GM18858 (cell line): ENCODE results near the gene POLR3A.
"Not testable (repeated sequence)": the region's sequence is repeated elsewhere in the genome, so short reads cannot be mapped to it uniquely, and the experiment has no call there.

Source experiments
- ATAC-seq: cut with Tn5 transposase; IDR thresholded peaks from one replicate; pipeline ENCODE4 v1.9.1; 2021; ENCODE audit not compliant: unreplicated experiment

POLR3A gene

GRCh38 chr10:78023741-78024140 is 5.6 kb downstream of the POLR3A start:
- no peak for ATAC-seq

GRCh38 chr10:78021201-78021600 is 8.1 kb downstream of the POLR3A start:
- no peak for ATAC-seq

GRCh38 chr10:78019264-78019663 is 10.1 kb downstream of the POLR3A start:
- no peak for ATAC-seq

DNA sequence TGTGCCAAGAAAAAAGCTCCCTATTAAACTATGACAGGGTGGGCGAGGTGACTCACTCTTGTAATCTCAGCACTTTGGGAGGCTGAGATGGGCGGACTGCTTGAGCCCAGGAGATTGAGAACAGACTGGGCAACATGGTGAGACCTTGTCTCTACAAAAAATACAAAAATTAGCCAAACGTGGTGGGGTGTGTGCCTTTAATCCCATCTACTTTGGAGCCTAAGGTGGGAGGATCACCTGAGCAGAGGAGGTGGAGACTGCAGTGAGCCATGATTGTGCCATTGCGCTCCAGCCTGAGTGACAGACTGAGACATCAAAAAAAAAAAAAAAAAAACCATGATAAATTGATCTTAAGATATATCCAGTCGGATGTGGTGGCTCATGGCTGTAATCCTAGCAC is 11.5 kb downstream of the POLR3A start:
- ATAC-seq, result no peak

DNA sequence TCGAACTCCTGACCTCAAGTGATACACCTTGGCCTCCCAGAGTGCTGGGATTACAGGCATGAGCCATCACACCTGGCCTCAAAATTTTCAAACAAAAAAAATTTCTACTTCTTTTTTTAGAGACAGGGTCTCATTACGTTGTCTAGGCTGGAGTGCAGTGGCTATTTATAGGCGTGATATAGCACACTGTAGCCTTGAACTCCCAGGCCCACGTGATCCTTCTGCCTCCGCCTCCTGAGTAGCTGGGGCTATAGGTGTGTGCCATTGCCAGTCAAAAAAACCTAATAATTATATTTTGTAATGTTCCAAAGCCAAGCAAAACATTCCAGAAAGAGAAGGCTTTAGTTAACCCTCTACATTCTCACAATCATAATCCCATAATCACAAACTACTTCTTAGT is 13.8 kb downstream of the POLR3A start:
- no peak for ATAC-seq

- no peak for ATAC-seq
Observed at GRCh38 chr10:78013564-78013963, 15.8 kb downstream of the POLR3A start.

GRCh38 chr10:78011065-78011464 is 18.2 kb downstream of the POLR3A start:
- no peak for ATAC-seq

DNA sequence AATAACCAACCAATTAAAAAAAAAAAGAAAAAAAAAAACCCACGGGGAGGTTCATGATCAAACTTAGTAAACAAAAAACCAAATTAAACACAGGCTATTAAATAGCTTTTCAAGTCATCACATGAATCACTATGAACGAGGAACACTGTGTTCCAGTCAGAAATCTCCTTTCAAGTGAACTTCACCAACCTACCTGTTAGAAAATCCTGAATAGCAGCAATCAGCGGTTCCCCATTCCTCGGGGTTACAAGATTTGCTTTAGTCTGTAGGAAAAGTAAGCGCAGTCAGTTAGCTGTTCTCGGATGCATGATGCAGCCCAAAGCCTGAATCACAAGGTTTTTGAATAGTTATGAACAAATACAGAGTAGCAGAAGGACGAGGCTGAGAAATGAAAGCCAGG is 19.0 kb downstream of the POLR3A start:
- no peak for ATAC-seq

DNA sequence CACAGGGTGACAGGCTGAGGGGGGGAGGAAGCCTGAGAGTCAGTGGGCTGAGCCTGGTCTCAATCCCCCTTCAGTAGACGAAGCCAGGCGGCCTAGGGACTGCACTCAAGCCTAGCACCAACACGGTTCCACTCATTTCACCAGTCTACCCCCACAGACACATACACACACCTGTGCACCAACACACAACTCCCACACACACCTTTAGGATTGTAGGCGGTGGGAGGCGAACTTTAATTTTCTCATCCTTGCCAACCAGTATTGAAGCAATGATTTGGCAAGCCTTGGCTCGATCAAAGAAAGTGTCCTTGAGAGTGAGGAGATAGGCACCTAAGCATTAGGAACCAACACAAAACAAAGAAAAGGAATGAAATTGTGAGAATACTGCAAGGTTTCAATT is 19.7 kb downstream of the POLR3A start:
- no peak for ATAC-seq

DNA sequence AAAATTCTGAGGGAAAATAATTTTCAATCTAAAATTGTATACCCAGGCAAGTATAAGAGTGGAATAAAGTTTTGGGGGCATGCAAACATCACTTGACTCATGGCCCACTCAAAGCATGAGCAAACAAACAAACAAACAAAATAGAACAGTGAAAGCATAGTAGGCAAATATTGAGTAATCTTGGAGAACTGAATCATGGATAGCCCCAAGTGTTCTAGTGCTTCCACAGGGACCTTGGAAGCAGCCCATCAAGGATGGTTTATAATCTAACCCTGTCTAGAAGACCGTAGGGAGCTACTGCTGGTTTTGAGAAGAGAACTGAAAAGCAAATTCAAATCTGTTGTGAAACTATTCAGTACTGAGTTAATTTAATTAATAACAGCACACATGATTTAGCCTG is 22.1 kb downstream of the POLR3A start:
- no peak for ATAC-seq

DNA sequence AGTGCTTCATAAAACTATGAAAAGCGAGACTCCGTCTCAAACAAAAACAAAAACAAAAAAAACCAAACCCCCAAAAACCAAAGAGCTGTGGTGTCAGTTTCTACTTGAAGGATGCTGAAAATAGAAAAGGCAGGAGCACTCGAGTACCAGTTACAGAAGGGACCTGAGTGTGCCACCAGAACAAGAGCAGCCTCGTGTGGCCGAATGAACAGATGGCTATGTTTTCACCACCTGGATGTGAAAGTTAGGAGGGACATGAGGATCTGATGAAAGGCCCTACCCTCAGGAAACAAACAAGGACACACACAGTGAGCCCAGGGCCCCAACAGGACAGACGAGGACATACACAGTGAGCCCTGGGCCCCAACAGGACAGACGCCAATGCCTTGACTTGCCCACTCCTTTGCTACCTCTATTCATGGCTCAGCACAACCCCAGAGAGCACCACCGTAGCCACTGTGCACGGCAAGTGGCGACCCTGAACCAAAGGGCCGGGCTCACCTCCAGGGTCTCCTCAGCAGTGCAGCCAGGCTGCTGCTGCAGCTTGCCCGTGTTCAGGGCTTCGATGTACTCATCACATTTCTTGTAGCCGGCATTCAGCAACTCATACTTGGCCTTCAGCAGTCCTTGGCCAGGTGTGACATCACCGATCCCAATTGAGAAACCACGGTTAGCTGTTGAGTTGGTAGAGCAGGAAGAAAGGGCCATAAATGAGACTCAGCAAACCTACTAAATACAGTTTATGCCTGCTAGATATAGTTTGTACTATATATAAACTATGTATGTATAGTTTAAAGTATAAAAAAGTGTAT is 24.9 kb downstream of the POLR3A start:
- no peak for ATAC-seq

GRCh38 chr10:78002541-78003288 is 26.6 kb downstream of the POLR3A start:
- ATAC-seq, result no peak

DNA sequence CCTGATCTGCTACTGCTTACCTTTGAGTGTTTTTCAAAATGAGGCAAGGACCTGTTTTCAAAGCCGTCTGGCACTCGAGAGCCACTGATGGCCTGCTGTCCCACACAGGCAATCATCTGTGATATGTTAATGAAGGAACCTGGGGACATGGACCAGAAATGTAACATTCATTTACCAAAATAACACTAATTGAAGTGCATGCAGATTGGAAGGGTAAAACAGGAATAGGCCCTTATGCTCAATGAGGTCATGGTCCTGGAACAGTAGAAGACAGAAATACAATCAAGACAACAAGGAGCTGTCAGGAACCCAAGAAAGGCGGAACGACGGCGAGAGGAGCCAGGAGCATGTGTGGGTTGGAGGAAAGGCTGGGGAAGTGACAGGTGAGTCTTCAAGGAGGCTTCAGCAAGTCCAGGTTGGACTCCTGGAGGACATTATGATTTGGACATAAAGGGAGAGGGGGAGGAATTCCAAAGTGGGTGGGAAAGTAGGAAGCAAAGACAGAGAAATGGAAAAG is 28.3 kb downstream of the POLR3A start:
- no peak for ATAC-seq

- no peak for ATAC-seq
Observed at GRCh38 chr10:78000206-78000605, 29.1 kb downstream of the POLR3A start.

DNA sequence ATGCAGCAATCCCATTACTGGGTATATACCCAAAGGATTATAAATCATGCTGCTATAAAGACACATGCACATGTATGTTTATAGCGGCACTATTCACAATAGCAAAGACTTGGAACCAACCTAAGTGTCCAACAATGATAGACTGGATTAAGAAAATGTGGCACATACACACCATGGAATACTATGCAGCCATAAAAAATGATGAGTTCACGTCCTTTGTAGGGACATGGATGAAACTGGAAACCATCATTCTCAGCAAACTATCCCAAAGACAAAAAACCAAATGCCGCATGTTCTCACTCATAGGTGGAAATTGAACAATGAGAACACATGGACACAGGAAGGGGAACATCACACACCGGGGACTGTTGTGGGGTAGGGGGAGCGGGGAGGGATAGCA is 30.5 kb downstream of the POLR3A start:
- ATAC-seq, result not testable (repeated sequence)

DNA sequence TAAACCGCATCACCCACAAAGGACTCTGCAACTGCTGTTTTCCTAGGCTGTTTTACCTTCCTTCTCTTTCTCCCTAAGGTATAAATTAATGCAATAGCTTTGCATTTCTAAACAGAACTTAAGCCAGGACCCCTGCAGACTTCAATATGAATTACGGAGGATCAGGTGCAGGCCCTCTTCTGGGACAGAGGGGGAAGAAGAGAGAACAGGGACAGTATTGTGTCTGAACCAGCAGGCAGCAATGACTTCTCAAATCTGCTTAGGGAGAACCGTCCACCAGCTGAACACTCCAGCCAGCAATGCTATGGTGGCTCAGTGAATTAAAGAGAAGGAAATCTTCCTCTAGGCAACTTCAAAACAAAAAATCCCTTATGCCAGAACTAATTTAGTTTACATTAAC is 35.7 kb downstream of the POLR3A start:
- ATAC-seq, result no peak

GRCh38 chr10:77989081-77989724 is 40.1 kb downstream of the POLR3A start:
- ATAC-seq, result no peak

GRCh38 chr10:77987671-77988255 is 41.6 kb downstream of the POLR3A start:
- ATAC-seq, result no peak

GRCh38 chr10:77984986-77985385 is 44.3 kb downstream of the POLR3A start:
- no peak for ATAC-seq

DNA sequence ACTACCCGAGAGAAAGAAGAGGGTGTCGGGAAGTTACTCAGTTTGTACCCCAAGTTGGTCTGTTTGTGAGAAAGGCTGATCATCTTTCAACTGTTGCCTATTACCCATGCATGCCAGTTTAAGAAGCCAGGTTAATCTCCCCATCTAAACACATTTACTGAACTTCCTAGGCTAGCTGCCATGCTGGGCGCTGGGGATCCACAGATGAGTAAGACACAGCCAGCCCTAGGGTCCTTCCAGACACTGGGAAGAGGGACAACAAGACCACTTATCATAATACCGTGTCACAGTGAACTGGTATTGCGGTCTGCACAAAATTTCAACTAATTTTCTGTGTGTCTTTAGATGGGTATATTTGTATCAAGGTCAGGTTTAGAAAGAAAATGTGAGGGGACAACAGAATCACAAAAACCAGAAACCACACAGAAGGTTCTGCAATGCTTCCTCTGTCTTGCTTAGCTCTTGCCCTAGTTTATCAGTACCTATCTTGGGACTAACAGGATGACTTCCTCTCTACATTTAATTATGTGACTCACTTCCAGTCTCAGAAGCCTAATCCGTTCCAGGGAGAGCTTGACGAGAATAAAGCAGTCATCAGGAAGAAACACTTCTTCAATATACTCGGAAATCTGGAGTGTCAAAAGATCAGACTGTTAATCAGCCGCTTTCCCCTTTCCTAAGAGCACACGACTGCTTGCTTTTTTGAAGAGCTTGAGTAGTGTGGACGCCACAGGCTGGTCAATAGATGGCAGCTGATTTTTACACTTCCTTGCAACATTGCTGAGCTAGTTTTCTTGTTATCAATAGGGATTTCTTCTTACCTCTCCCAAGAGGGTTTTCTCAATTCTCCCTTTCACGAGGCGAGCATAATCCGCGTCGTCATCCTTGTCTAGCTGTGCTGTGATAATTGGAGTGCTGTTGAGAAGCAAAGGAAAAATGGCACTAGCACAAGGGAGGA is 45.7 kb downstream of the POLR3A start:
- no peak for ATAC-seq
